Stimulated activated CD4-positive, alpha-beta T cell treated with anti-CD3 and anti-CD28 coated beads, Interleukin-12 subunit alpha, Interleukin-12 subunit beta, amount 100 ng/mL, for 48 hours (primary cell): ENCODE measurements around the gene SCUBE3.

Experiments used
- DNase-seq, 3 donors: peaks; one replicate each; pipeline ENCODE4 v3.0.0-alpha.2; 2020; ENCODE audit warnings: low read depth in 2 of 3, low spot score in 1 of 3

SCUBE3 gene

GRCh38 chr6:35209622-35210247, 4.0 kb upstream of the SCUBE3 start:
- DNase-seq = no peak

DNA sequence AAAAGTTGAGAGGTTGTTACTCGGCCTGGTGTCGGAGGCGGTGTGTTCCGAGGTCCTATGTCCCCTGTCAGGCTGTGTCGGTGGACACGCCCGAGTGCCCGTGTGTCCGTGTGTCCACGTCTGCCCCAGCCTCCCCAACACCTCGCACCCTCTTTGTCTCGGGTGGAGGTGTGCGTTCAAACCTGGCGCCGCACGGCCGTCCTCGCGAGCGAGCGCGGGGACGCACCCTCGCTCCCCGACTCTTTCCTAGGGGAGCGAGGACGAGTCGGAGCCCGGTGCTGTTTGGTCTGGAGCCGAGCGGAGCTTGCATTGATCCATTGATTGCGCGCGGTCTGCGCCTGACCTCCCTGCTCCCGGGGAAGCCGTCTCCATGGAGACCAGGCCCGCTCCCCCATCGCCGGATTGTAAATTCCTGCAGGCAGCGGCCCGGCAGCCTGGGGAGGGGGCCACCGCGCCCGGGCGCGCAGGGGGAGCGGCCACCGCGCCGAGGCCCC, 411 bp upstream of the SCUBE3 start:
- DNase-seq = no peak

DNA sequence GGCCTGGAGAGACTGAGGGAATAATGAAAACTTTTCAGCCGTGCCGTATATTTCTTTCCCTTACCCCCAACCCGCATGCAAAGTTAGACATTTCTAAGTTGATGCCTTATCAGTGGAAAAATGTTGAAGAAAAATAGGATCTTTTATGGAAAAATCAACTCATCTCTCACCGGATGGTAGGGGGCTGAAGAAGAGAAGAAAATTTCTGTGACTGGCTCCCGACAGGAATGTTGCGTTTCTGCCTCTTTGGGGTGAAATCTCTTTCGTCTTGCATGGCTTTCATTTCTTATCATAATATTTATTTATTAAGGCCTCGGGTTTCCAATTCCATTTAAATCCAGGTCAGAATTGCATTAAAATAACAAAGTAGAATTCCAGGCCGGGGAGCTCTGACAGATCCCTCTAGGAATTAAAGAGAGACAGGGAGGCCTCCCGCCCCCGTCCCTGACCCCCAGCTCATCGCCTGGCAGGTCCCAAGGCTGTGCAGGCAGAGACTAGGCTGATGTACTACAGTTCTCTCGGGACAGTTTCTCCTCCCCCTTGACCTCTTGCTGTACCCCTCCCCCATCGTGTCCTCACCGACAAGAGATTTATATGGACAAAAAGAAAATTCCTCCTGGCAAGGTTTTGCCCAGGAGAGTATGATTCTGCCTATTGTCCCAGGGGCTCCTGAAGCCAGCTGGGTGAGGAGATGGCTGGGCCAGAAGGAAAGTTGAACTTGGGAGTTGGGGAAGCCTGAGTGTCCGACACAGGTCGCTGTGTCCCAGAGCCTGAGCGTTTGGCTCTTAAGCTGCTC, 1.3 kb downstream of the SCUBE3 start:
- DNase-seq = no peak

DNA sequence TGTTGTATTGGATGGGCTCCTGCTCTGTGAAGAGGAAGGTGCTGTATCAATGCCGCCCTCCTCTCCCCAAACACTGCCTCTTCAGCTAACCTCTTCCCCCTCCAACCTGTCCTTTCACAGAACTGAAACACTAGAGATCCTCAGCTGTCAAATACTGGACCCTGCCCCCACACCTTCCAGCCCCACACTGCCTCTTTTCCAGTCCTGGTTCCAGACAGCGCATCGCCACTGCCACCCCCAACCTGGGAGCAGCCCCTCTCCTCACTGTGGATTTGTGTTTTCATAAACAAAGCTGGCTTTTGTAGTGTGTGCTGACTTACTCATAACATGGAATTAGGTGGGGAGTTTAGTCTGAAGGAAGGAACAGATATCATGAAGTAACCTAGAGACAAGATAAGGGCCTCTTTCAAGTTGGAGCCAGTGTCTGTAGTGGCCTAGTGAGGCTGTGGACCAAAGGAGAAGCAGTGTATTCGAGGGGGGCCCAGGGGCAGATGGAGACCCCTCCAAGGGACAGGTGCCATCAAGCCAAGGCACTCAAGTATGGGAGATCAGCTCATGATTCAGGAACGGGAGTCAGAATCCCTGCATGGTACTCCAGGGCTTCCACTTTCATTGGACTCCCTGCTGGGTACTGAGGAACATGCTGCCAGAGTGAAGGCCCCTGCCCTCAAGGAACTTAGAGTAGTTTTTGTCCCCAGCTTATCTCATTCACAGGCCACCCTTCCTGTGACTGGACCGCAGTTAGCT, 2.1 kb downstream of the SCUBE3 start:
- DNase-seq = no peak

- no peak for DNase-seq
Measured at GRCh38 chr6:35216412-35216732, 2.6 kb downstream of the SCUBE3 start.

GRCh38 chr6:35216851-35217811, 3.4 kb downstream of the SCUBE3 start:
- DNase-seq = no peak

DNA sequence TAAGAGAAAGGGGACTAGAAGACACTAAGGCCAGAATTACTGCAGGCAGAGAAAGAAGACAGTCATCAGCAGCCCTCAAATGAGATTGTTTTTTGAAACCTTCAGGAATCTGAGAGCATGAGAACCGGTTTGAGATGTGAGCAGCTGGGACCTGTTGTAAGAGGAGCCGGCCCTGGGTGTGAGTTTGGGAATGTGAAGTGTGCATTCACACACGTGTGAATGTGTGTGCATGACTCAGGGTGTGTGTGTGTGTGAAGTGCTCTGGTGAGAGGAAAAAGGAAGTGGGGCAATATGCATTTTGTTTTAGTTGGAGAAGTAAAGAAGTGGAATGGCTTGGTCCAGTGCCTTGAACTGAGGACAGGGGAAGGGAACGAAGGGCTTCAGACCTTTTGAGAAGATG, 4.3 kb downstream of the SCUBE3 start:
- no peak for DNase-seq

DNA sequence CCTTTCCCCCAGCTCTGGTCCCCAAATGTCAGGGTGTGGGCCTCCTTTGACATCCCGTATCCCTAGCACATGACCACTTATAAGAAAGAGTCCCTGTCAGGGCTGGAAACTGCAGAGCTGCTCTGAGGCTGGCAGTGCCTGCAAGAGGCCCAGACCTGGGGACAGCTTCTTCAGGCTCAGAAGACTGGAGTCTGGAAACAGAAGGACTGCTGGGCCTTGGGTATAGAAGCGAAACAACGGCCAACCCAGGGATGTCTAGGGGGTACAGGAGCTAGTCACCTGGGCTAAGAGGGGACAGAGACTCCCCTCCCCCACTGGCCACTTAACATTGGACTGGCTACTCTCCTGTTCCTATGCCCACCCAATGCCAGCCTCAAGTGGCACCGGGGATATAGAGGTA, 4.7 kb downstream of the SCUBE3 start:
- DNase-seq = no peak

DNA sequence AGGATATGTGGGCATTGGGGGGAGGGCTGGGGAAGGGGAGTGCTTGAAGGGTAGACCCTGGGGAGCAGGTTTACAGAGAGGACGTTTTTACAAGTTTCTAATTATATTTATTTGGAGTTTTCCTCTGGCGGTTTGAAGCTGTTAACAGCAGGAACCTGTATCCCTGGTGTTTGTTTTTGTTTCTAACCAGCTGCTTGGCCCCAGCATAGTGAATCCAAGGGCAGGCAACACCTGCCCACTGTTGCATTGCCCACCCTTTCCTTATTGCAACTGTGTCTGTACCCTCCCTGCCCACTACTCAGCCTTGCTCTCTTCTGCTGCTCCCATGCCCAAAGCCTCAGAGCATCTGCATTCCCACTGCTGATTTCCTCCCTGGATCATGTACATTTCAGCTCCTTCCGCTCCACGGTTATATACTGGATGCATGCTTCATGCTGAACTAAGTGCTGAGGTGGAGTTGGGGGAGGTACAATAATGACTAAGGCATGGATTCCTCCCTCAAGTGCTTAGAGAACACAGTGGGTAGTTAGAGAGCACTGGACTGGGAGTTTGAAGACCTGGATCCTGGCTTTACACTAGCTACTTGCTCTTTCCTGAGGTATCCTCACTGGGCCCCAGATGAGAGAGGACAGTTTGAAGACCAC, 6.0 kb downstream of the SCUBE3 start:
- no peak for DNase-seq

DNA sequence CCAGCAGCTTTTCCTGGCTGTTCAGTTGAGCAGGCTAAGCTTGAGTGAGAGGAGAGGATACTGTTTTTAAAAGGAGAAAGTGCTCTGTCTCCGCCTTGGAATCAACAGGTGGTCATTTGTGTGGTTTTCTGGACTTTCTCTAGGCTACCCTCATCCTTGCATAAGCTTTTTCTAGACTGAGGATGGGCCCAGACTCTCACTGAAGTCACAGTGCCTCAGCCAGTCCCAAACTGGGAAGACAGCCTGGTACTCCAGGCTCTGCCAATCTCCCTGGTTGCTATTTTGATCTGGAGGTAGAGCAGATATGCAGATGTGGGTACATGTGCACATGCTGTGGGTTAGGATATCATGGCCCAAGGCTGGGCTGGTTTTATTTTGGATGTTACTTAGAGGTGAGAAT, 7.0 kb downstream of the SCUBE3 start:
- DNase-seq = no peak

DNA sequence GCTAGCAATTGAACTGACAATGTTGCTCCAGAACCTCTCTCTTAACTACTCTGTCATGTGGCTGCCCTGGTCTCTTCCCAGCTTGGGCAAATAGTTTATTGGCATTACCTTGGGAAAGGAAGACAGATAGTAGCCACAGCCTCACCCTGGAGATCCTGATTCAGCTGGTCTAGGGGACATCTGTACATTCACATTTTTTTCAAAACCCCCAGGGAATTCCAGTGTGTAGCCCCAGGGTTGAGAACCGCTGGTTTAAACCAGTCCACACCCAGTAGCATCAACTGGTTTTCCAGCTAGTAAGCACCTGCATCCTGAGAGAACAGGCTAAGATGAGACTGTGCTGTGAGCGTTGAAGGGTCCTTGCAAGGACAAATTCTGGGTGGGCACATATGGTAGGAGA, 9.6 kb downstream of the SCUBE3 start:
- no peak for DNase-seq

GRCh38 chr6:35224720-35225119, 11.0 kb downstream of the SCUBE3 start:
- DNase-seq = no peak

GRCh38 chr6:35228481-35228880, 14.7 kb downstream of the SCUBE3 start:
- no peak for DNase-seq

DNA sequence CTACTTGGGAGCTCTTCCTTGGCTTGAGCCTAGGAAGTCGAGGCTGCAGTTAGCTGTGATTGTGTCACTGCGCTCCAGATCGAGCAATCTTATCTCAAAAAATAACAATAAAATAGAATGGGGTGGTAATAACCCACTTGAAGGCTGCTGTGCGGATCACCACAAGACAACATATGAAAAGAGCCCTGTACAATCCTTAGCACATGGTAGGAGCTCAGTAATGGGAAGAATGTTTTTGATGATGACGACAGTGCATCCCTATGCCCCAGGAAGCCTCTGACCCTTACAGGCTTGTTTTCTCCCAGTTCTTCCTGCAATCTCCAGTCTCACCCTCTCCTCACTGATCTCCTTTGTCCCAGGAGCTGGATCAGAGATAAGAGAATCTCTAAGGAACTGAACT, 15.5 kb downstream of the SCUBE3 start:
- no peak for DNase-seq

DNA sequence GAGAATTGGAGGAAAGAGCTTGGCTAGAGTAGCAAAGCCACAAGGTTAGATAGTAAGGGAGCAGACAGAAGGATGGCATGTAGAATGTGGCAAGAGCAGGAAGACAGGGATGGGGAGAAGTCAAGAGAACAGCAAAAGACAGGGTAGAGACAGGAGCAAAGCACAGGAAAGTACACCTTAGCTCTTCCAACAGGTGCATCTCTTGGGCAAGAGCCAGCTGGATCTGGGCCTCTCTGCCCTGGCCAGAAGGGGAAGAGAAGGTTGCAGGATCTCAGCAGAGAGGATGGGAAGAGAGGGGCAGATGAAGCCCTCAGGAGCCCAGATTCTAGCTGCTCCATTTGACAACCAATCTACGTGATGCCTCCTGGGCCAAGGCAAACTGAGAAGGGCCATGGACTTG, 16.7 kb downstream of the SCUBE3 start:
- no peak for DNase-seq

DNA sequence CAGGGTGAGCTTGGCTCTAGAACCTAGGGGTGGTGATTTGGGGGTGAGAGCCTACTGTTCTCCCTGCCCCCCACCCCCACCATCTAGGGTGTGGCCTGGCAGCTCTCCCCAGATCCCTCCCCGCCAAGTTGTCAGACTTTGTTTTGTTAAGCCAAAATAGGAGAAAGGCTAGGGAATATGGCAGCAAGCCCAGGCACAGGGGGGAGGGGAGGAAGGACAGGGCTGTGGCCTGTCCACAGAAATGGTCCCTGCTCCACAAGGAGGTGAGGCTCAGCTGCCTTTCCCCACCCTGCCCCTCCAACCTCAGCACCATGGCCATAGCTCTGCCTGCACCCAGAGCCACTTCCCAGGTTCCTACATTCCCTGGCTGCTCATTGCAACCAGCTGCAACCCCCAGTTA, 17.2 kb downstream of the SCUBE3 start:
- no peak for DNase-seq

DNA sequence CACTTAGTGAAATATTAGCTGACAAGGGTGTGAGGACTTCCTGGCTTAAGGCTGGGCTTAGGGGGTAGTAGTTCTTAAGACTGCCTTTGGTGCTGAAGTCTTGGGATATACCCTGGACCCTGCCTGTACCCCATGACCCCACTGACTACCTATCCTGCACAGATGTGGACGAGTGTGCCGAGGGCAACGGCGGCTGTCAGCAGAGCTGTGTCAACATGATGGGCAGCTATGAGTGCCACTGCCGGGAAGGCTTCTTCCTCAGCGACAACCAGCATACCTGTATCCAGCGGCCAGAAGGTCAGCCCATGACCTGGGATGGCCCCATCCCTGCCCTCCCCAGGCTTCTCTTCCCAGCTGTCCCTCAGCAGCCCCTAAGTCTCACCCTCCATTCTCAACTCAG, 17.8 kb downstream of the SCUBE3 start:
- no peak for DNase-seq

DNA sequence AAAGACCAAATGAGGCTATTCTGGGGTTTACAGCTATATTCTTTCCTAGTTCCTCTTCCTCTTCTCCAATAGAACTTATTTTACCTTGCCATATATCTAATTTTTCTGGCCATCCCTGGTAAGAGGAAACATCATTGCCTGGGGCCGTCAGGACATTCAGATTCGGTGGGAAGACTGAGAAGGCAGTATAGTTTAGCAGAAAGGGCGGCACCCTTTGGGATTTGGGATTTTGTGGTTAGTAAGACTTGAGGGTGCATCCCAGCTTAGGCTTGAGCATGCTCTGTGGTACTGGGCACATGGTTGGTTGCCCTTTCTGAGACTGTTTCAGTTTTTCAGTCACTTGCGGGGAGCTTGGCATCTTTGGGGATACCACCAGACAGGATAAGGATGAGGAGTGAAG, 21.1 kb downstream of the SCUBE3 start:
- no peak for DNase-seq

DNA sequence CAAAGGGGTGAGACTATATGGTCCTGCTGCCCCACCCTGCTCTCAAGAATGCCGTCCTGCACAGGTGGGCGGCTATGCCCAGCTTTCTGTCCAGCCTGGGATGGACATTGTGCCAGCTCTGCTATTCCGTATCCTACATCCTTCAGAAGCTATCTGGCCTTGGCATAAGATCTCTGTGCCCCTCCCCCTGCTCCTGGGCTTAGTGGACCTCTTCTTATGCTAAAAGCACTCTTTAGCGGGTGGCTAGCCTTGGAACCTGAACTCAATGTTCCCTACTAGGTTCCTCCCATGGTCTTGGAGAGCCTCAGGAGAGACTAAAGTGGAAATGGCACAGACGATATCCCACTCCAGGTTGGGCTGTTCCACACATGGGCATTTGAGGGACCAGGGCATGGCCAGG, 22.5 kb downstream of the SCUBE3 start:
- DNase-seq = no peak

DNA sequence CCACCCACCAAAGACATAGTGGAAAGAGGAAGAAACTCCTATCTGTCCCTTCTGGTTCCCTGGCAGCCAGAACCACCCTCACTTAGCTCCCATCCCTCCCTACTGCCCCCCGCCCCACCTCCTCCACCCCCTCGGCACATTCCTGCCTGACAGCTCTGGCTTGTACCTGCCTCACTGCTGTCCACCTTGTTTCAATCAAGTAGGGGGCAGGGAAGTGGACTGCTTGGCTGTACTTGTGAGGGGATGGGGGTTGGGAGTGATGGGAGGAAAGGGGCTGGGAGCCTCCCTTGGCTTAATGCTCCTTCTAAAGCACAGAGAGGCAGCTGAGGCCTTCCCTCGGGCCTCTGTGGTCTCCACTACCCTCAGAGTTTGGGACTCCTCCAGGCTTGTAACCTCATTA, 23.7 kb downstream of the SCUBE3 start:
- DNase-seq = no peak

DNA sequence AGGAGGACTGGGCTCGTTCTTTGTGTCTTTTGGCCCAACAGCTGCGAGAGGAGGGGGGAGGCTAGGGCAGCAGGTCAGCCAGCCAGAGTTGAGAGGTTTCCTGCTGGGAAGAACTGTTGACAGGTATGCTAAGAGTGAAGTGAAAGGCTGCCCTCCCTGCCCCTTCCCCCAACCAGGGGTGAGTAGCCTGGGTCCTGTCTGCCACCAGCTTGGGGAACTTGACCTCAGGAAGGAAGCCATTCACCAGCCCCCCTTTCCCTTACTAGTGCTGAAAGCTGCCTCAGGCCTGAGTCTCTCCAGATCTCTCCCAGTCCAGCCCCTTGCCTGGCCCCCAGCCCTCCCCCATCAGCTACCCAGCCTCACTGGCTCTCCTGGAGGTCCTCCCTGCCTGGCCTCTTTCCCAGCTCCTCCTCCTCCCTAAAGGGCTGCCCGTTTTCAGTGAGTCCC, 25.1 kb downstream of the SCUBE3 start:
- no peak for DNase-seq
